Skin of body (tissue), 2 donors: ENCODE measurements around the gene MMP21. TPM values are rescaled to one million over a fixed set of nuclear protein-coding genes. Genes with fewer than 3 reads are reported as not detected.

Source experiments
- DNase-seq: peaks from one replicate; lab custom pipeline; 2025; lab: John Stamatoyannopoulos, UW
- total RNA-seq: library from RNA; depleted of rRNA; stranded (reverse); fragments of >200 nt; gene quantifications from one replicate; pipeline ENCODE4 v1.2.3, GENCODE V29; 2014

The MMP21 gene
- total RNA-seq, 1 donor from 2014 or later = 0.20 TPM

DNA sequence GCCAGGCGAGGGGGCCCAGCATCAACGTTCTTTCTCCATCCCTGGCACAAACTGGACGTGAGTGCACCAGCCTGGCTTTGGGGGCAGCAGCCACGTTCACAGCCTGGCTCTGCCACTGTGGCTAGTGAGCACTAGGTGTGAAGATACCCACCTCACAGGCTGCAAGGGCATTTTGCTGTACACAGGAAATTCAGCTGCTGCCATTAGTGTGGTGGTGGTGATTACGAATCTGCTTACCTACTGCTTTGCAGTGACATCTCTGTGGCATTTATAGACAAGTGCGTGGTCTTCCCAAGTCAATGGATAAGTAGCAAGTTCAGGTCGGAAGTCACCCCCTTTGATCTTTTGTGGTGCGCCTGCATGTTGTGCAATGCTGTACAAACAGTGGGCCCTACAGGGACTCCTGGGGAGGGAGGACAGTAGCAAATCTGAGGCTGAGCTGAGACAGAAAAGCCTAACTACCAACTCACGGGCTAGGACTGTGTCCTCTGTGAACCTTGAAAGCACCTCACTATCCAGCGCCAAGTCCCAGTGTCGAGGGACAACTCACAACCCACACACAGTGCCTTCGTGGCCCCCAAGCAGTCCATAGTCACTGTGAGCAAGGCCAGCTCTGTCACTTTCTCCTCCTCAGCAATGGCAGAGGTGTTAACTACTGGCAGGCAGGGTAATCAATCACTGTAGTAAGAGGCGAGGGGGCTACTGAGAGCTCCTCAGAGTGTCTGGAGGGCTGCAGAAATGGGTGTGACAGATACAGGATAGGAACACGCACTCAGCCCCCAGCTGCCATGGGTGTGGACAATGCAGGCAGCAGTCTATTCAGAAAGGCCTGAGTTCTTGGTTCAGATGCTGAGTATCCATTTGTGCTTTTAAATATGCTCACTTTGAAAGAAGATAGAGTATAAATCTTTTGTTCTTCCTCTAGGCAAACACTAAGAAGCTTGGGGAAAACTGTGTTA, 17.0 kb upstream of the MMP21 start:
- no peak for DNase-seq

DNA sequence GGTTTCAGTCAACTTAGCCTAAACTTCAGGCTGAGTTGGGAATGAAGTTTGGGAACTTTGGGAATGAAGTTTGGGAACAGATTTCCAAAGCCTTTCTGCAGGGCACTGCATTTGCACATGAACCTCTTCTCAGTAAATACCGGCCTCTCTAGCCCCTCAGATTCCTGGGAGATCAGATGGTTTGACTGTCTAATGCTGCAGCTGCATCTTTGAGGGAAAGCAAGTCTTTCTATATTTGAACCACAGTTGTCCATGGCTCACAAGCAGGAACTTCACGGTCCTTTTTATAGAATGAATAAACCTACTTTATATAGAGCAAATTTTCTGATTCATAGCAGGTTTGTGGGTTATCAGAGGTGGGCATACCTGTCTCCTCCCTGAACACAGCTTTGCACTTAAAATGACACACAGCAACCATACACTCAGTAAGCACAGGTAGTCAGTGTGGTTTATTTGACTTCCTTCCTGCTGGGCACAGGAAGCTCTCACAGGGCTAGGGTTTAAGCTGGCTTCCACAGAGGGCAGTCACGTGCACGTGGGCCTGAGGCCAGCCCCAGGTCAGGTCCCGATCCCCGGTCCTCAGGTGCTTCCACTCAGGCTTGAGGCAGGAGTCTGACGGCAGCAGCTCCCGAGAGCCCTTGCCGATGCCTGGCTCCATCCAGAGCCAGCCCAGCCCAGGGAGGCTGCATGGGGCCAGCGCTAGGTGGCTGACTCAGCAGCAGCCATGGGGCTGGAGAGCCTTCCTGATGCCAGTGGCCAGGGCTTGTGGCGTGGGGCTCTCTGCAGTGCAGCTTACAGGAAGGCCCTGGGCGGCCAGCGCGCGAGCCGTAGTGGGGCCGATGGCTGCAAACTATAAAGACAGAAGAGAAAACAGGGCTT, 12.8 kb upstream of the MMP21 start:
- DNase-seq = no peak

GRCh38 chr10:125785791-125786190, 10.2 kb upstream of the MMP21 start:
- DNase-seq = no peak

DNA sequence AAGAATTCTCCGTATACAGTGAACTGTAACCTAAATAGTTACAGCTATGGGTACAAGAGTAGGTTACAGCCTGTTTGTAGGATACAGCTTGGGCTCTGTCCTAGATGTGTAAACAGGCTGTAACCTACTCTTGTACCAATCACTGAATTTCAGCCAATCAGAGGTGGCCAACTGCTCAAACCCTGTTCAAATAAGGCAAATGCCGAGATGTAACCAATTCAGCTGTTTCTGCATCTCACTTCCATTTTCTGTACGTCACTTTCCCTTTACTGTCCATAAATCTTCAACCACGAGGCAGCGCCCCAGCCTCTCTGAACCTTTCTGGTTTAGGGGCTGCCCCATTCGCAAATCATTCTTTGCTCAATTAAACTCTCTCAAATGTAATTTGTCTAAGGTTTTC, 8.3 kb upstream of the MMP21 start:
- no peak for DNase-seq

DNA sequence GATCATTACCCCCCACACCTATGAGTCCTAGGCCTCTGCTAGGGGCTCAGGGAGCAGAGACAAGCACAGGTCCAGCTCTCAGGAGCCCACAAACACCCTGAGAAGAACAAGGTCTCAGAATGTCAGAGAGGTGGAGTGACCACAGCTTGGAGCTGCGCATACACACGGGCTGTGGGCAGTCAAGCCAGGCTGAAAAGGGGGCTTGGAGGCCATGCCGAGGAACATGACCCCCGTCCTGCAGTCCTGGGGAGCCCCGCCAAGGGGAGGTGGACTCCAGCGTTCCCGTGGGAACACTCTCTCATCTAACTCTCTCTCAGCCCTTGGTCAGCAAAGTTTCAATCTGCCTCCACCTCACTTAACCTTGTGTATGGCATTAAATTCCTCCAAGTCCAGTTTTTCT, 7.8 kb upstream of the MMP21 start:
- no peak for DNase-seq

- no peak for DNase-seq
These were observed 7.0 kb upstream of the MMP21 start for GRCh38 chr10:125782616-125783015.

DNA sequence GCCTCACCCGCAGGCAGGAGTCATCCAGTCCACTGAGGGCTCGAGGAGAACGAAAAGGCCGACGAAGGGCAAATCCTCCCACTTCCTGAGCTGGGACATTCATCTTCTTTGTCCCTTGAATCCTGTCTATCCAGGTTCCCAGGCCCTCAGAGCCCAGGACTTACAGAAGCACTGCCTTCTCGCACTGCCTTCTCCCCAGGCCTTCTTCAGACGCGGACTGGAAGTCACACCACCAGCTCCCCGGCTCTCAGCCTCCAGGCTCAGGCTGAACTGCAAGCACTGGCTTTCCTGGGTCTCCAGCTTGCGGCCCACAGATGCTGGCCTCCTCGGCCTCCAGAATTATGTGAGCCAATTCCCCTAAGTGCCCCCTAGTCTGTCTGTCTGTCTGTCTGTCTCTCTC, 6.4 kb upstream of the MMP21 start:
- no peak for DNase-seq

DNA sequence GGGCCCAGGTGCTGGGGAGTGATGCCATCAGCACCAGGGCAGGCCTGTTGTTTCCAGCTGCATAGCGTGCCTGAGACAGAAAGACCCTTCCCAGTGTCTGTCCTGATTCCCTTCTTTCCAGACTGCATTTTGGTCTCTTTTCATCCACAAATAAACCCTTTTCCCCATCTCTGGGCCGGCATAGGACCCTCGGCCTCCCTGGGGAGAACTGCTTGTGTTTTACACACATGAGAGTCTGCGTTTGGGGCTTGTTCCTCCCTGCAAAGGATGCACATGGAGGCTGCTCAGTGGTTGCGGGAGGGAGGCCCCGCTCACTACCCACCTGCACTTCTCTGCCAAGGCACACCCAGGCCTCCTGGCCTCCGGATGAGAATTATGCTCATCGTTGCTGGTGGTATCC, 5.8 kb upstream of the MMP21 start:
- no peak for DNase-seq

DNA sequence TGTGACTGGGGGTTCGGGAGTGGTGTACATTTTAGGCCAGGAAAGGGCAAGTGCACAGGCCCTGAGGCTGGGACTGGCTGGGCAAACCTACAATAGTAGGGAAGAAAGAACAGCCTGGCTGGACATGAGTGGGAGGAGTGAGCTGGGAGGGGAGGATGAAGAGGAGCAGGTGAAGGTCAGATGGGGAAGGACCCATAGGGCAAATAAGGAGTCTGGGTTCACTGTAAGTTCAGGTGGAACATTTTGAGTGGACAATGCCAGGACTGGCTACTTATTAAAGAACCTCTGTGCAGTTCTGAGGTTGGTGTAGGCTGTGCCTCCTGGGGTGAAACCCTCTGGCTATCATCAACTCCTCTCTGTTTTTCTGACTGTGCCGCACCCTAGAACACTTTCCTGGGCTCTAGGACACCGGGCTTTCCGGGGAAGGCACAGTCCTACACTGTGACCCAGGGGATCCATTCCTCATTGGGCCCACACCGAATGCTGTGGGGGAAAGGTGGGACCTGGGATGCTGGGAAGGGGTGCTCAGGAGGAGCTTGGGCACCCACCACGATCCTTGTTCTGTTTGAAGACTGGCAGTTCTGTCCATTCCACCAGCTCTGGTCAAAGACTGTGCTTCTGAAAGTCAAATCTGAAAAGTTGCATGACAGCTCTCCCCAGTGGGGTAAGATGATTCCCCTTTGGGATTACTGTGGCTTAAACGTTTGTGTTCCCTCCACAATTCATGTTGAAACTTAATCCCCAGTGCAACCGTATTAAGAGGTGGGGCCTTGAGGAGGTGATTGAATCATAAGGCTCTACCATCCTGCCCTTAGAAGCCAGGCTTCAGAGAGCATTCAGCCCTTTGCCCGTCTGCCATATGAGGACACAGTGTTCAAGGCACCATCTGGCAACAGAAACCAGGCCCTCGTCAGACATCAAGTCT, 4.0 kb upstream of the MMP21 start:
- no peak for DNase-seq

- no peak for DNase-seq
These were observed 2.9 kb upstream of the MMP21 start for GRCh38 chr10:125778556-125778955.

- DNase-seq = no peak
These were observed 2.2 kb upstream of the MMP21 start for GRCh38 chr10:125777806-125778205.

- DNase-seq = no peak
These were observed 935 bp downstream of the MMP21 start for GRCh38 chr10:125774581-125775191.

DNA sequence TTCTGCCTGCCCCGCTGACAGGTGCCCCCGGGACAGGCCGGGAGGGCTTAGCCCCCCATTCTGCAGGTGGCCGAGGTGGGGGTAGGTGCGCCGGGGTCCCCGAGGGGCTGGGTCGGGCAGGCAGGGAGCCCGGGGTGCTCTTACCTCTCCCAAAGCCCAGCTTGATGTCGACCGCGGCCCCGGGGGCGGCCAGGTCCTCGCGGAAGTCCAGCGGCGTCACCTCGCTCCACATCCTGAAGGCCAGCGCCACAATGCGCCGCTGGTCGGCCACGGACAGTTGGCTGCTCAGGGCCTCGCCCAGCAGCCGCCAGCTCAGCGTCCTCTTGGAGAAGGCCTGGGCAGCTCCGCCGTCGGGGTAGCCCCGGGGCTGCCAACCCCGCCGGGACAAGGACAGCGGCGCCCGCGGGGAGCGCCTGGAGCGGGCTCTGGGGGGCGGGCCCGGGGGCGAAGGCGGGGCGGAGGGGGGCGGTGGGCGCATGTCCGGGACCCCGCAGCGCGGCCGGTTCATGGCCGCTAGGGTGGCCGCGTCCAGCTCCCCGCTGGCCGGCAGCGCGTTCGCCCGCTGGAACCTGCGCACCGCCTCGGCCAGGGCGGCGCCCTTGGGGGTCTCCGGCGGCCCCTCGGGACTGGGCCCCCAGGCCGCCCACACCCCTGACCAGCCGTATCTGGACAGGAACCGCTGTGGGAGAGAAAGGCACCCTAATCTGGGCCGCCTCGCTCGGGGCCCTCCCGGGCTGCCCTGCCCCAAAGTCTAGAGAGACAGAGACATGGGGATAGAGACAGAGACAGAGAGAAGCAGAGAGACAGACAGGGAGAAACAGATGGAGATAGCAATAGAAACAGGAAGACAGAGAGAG, 1.7 kb downstream of the MMP21 start:
- DNase-seq = no peak

- no peak for DNase-seq
These were observed 2.8 kb downstream of the MMP21 start for GRCh38 chr10:125772864-125773180.

DNA sequence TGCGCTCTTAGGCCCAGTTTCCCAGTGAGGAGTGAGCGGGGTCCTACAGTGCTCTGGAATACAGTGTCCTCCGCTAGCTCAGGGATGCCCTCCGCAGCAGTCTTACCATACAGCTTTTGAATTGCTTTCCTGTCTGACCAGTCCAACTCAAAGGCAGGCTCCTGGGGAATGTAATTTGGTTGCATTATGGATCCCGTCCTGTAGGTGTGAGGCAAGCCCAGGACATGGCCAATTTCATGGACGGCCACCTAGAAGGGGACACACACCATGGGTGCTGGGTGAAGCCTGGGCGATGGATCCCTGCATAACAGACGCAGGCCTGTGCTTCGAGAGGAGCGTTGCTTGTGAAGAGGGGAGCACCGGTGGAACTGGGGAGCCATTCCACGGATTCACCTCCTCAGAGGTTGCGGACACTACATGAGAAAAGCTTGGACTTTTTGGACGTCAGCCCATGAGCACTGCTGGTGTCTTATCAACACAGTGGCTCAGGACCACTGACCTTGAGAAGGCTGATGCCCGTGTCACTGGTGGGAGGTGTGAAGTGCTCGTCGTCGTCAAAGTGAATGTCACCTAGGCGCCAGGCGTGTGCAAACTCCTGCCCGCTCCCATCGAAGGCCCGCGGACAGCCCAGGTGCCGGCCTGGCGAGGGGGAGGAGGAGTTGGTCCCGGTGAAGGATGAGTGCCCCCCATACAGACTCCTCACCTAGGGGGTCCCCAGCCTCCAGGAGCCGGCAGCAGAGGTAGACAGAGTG, 3.3 kb downstream of the MMP21 start:
- no peak for DNase-seq

DNA sequence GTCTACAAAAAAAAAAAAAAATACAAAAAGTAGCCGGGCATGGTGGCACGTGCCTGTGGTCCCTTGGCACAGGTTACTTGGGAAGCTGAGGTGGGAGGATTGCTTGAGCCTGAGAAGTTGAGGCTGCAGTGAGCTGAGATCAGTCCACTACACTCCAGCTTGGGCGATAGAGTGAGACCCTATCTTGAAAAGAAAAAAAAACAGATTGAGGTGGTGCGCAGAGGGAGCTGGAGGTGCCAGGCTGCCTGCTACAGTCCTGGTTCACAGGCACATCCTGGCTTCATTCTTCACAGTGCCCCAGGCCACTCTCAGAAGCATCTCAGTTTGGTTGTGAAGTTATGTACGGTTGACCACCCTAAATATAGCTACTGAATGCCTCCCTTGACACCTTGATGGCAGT, 4.8 kb downstream of the MMP21 start:
- no peak for DNase-seq

- no peak for DNase-seq
These were observed 6.4 kb downstream of the MMP21 start for GRCh38 chr10:125769175-125769574.

GRCh38 chr10:125768219-125768855, 7.3 kb downstream of the MMP21 start:
- DNase-seq = peak; percentile 79

GRCh38 chr10:125766511-125766910, 9.1 kb downstream of the MMP21 start:
- no peak for DNase-seq
